Mucosa of stomach (tissue), 1 donor: Measurements from ENCODE around the gene CHD6.

ENCODE experiments used
- H3K27me3 ChIP-seq: one replicate; pipeline ENCODE4 v1.7.0; 2013; ENCODE audit warnings: mild to moderate bottlenecking, low read length; ENCODE audit not compliant: control insufficient read depth, insufficient read depth
- H3K36me3 ChIP-seq: one replicate; pipeline ENCODE4 v1.7.0; 2013; ENCODE audit warnings: low read length; ENCODE audit not compliant: control insufficient read depth, insufficient read depth
- H3K4me1 ChIP-seq: one replicate; pipeline ENCODE4 v1.7.0; 2013; ENCODE audit warnings: mild to moderate bottlenecking, low read length; ENCODE audit not compliant: control insufficient read depth, insufficient read depth
- H3K4me3 ChIP-seq: one replicate; pipeline ENCODE4 v1.7.0; 2013; ENCODE audit warnings: low read length
- H3K9ac ChIP-seq: one replicate; pipeline ENCODE4 v1.7.0; 2013; ENCODE audit warnings: mild to moderate bottlenecking, low read length, moderate library complexity
- H3K9me3 ChIP-seq: one replicate; pipeline ENCODE4 v1.7.0; 2013; ENCODE audit warnings: mild to moderate bottlenecking, low read length, moderate library complexity; ENCODE audit not compliant: control insufficient read depth
- donor health status: Pancreatic carcinoma.

Gene CHD6

GRCh38 chr20:41386502-41387427 is 231.4 kb downstream of the CHD6 start:
- Histone ChIP-seq H3K4me3 (no peak overlapping the region), H3K36me3 (no peaks in the 10 kb centered on the region), H3K4me1 (no peaks in the 10 kb centered on the region), H3K9me3 (no peaks in the 10 kb centered on the region), H3K9ac (no peak overlapping the region), H3K27me3 (no peaks in the 10 kb centered on the region)

DNA sequence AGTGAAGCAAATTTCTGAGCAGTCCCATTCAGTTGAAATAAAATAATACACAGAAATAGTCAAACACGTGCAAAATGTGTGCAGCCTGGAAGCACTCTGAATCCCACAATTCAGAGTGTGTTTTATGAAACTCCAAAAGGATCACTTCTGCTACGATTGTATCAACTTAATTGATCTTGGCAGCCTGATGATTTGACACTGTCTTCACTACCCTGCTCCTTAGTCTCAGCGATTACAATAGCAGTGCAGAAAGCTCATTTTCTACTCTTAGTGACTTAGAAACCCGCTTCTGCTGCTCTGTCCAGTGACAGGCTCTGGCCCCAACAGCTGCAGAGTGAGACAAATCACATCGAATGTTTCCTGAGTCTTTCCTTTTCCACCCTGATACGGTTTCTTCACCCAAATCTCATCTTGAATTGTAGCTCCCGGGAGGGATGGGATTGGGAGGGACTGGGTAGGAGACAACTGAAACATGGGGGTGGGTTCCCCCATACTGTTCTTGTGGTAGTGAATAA is 235.3 kb downstream of the CHD6 start:
- no peaks in the 10 kb centered on the region for H3K36me3 ChIP-seq
- no peak overlapping the region for H3K4me3 ChIP-seq
- no peaks in the 10 kb centered on the region for H3K9me3 ChIP-seq
- H3K4me1 ChIP-seq, result no peaks in the 10 kb centered on the region
- H3K9ac ChIP-seq, result no peak overlapping the region
- H3K27me3 ChIP-seq, result no peaks in the 10 kb centered on the region

- no peaks in the 10 kb centered on the region for H3K4me1 ChIP-seq
- H3K27me3 ChIP-seq, result no peaks in the 10 kb centered on the region
- no peaks in the 10 kb centered on the region for H3K36me3 ChIP-seq
- no peak overlapping the region for H3K4me3 ChIP-seq
- H3K9me3 ChIP-seq, result no peaks in the 10 kb centered on the region
- no peak overlapping the region for H3K9ac ChIP-seq
Observed at GRCh38 chr20:41380551-41381193, 237.5 kb downstream of the CHD6 start.

- no peaks in the 10 kb centered on the region for H3K27me3 ChIP-seq
- no peak overlapping the region for H3K4me3 ChIP-seq
- H3K9ac ChIP-seq, result no peak overlapping the region
- H3K4me1 ChIP-seq, result no peaks in the 10 kb centered on the region
- no peaks in the 10 kb centered on the region for H3K36me3 ChIP-seq
- no peaks in the 10 kb centered on the region for H3K9me3 ChIP-seq
Observed at GRCh38 chr20:41379551-41379950, 238.6 kb downstream of the CHD6 start.

GRCh38 chr20:41377275-41377674 is 240.9 kb downstream of the CHD6 start:
- H3K36me3 ChIP-seq, result no peaks in the 10 kb centered on the region
- H3K9me3 ChIP-seq, result no peaks in the 10 kb centered on the region
- no peak overlapping the region for H3K4me3 ChIP-seq
- H3K27me3 ChIP-seq, result no peaks in the 10 kb centered on the region
- H3K4me1 ChIP-seq, result no peaks in the 10 kb centered on the region
- H3K9ac ChIP-seq, result no peak overlapping the region

DNA sequence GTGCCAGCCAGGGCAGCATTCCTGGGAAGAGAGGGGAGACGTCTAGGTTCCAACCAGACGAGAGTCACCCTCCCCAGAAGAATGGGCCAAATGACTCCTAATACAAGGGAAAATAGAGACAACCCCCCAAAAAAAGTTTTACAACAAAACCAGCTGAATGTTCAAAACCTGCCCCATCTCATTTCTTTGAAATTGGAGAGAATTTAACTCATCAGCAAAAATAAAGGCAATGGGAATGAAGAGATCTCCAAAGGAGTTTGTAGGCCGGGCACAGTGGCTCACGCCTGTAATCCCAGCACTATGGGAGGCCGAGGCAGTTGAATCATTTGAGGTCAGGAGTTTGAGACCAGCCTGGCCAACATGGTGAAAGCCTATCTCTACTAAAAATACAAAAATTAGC is 241.8 kb downstream of the CHD6 start:
- no peaks in the 10 kb centered on the region for H3K36me3 ChIP-seq

DNA sequence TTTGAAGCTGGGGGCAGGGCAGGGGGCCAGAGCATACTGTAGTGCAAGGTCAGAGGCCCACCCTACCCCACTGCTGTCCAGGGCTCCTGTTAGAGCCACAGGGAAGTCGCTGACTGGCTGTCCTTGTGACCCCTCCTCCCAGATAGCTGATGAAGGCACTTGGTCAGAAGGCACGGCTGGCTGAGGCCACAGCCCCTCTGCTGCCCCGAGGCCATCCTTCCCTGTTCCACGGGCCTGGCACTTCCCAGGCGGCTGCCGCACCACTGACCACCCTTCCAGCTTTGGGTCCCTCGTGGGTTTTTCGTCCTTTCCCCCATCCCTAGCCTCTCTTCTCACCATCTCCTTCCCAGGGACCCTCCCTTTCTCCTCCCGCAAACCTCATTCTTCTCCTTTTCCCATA is 242.3 kb downstream of the CHD6 start:
- Histone ChIP-seq H3K9ac (no peak overlapping the region), H3K27me3 (no peaks in the 10 kb centered on the region), H3K36me3 (no peaks in the 10 kb centered on the region), H3K9me3 (no peaks in the 10 kb centered on the region), H3K4me3 (no peak overlapping the region), H3K4me1 (no peaks in the 10 kb centered on the region)

More for the DNA sequence above, 241.8 kb downstream of the CHD6 start:
- no peak overlapping the region for H3K4me3 ChIP-seq
- H3K4me1 ChIP-seq, result no peaks in the 10 kb centered on the region
- H3K9ac ChIP-seq, result no peak overlapping the region
- no peaks in the 10 kb centered on the region for H3K9me3 ChIP-seq
- H3K27me3 ChIP-seq, result no peaks in the 10 kb centered on the region

DNA sequence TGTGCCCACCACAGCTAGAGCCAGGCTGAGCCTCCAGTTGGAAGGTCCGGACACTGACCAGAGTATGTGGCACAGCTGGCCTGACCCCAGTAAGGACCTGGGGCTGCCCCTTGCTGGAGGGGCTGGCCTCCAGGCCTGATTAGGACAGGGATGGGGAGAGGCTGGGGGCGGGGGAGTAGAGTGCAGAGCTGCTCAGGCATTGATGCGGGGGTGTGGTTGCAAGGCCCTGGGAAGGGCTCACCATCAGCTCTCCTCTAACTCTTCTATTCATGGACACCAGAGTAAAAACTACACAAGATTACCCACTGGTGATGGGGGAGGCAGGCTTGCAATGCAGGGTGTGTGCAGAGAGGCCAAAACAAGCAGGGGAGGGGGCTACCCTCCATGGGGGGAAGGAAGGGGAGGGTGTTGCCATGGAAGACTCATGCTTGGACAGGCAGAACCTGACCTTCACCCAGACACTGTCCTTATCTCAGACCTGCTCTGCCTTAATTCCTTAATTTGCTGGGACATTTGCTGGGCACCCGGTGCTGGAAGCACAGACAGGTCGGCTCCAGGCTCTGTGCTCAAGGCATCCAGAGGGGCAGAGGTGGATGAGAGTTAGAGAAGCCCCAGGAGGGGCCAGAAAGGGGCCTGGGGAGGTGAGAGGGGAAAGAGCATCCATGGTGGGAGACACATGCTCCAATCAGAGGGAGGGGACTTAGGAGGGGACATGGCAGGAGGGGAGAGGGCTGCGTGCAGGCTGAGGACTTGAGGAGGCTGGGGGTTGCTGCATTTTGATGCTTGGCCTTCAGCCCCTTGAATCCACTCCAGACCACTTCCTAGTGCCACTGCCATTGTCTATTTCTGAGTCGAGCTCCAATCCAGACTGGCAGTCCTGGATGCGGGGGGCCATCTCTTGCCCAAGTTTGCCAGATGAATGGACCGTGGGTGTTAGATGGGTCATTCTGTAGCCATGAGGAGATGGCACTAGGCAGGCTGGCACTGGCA is 244.0 kb downstream of the CHD6 start:
- H3K4me1 ChIP-seq, result no peaks in the 10 kb centered on the region
- H3K36me3 ChIP-seq, result no peaks in the 10 kb centered on the region
- no peaks in the 10 kb centered on the region for H3K27me3 ChIP-seq
- no peak overlapping the region for H3K9ac ChIP-seq
- no peaks in the 10 kb centered on the region for H3K9me3 ChIP-seq
- no peak overlapping the region for H3K4me3 ChIP-seq

- Histone ChIP-seq H3K9me3 (no peaks in the 10 kb centered on the region), H3K4me1 (no peaks in the 10 kb centered on the region), H3K4me3 (no peak overlapping the region), H3K36me3 (no peaks in the 10 kb centered on the region), H3K9ac (no peak overlapping the region), H3K27me3 (no peaks in the 10 kb centered on the region)
Observed at GRCh38 chr20:41373251-41373783, 244.9 kb downstream of the CHD6 start.

DNA sequence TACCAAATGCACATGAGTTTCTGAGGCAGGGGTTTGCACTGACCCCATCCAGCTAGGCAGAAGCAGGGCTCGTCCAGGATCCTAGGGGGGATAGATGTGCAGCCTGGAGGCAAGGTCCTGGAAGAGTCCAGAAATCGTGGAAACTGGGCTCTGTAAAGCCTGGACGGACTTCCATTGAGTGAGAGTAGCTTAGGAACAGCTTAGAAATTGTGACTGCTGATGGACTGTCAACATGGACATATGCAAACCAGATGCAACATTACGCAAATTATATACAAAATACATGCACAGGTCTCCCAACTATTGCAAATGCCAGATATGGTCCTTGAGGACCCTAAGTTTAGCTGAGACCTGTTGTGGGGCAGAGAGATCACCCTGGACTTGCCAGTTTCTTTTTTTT is 246.8 kb downstream of the CHD6 start:
- H3K4me3 ChIP-seq, result no peak overlapping the region
- H3K9me3 ChIP-seq, result no peaks in the 10 kb centered on the region
- H3K4me1 ChIP-seq, result no peaks in the 10 kb centered on the region
- no peaks in the 10 kb centered on the region for H3K36me3 ChIP-seq
- H3K9ac ChIP-seq, result no peak overlapping the region
- peaks cover 15% of the 10 kb centered on the region for H3K27me3 ChIP-seq

DNA sequence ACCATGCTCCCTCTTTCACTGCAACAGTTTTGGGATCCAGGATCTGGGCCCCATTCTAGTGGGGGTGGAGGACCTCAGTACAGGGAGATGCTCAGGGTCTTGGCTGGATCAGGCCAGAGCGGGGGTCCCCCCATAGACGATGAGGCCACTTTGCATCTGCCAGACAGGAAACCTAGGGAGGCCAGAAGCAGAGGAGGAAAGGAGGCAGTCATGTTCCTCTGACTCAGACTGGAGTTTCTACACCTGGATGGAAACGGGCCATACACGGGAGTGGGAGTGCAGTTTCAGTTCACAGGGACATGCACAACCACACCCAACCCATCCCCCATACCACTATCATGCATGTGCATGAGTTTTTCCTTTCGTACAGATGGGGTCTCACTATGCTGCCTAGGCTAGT is 248.0 kb downstream of the CHD6 start:
- H3K4me1 ChIP-seq, result no peaks in the 10 kb centered on the region
- H3K9ac ChIP-seq, result no peak overlapping the region
- H3K9me3 ChIP-seq, result no peaks in the 10 kb centered on the region
- H3K36me3 ChIP-seq, result no peaks in the 10 kb centered on the region
- H3K27me3 ChIP-seq, result peaks cover 24% of the 10 kb centered on the region
- H3K4me3 ChIP-seq, result no peak overlapping the region
